Femur (tissue), 1 donor: ENCODE results near the gene ROS1.
"Not testable (repeated sequence)": the region's sequence is repeated elsewhere in the genome, so short reads cannot be mapped to it uniquely, and the experiment has no call there.

Experiments
- DNase-seq: peaks from one replicate; pipeline ENCODE4 v3.0.0-alpha.2; 2017

Gene ROS1

DNA sequence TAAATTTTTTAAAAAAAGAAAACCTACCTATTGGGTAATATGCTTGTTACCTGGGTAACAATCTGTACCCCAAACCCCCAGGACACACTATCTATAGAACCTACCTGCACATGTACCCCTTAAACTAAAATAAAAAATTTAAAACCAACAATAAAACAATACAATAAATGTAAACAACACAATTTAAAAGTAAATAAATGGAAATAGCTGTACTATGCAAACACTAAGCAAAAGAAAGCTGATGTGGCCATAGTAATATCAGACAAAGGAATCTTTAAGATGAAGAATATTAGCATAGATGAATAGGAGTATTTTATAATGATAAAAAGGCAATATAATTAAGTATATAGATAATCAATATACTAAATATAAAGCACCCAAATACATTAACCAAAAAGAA, 50.3 kb downstream of the ROS1 start:
- DNase-seq: no peak

DNA sequence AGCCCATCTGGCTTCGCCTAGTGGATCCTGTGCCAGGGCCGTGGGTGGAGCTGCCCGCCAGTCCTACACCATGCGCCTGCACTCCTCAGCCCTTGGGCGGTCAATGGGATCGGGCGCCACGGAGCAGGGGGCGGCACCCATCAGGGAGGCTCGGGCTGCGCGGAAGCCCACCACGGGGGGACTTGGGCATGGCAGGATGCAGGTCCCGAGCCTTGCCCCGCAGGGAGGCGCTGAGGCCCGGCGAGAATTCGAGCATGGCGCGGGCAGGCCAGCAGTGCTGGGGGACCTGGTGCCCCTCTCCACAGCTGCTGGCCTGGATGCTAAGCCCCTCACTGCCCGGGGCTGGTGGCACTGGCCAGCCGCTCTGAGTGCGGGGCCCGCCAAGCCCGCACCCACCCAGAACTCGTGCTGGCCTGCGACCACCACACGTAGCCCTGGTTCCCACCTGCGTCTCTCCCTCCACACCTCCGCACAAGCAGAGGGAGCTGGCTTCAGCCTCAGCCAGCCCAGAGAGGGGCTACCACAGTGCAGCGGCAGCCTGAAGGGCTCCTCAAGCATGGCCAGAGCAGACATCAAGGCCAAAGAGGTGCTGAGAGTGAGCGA, 52.4 kb downstream of the ROS1 start:
- DNase-seq: no peak

DNA sequence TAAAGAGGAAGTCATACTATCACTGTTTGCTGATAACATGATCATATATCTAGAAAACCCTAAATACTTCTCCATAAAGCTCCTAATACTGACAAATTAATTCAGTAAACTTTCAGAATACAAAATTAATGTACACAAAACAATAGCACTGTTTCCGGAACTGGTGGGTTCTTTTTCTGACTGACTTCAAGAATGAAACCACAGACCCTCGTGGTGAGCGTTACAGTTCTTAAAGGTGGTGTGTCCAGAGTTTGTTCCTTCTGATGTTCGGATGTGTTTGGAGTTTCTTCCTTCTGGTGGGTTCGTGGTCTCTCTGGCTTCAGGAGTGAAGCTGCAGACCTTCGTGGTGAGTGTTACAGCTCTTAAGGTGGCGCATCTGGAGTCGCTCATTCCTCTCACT, 53.5 kb downstream of the ROS1 start:
- not testable (repeated sequence) for DNase-seq

DNA sequence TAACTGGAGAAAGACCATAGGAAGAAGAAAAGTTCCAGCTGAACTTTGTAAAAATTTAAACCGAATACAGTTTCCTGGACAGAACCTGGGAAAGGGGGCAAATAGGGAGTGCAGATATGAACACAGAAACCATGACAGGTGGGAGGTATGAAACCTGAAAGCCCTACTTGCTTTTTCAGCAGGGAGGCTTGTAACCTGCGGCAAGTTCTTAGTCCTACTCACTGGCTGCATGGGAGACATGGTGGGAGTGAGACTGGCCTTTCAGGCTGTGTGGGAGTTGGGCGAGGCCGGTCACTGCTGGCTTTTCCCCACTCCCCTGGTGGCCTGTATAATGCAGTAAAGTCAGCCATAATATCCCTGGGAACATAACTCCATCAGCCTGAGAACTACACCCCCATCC, 54.2 kb downstream of the ROS1 start:
- DNase-seq: no peak

DNA sequence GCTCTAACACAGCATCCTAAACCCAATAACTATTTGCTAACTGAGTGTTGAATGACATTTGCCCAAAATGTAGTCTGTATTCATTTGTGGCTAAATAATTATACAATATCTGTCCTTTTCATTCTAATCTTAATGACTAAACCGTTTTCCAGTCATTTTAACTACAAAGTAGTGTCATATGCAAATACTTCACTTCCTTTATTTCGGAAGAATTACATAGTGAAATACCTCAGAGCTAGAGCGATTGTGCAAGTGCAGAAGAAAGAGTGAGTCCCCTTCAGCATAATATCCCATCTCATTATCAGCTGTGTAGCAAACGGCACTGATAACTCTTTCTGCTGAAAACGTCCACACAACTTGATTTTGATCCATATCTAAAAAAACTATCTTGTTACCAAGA, 66.2 kb downstream of the ROS1 start:
- DNase-seq: no peak

DNA sequence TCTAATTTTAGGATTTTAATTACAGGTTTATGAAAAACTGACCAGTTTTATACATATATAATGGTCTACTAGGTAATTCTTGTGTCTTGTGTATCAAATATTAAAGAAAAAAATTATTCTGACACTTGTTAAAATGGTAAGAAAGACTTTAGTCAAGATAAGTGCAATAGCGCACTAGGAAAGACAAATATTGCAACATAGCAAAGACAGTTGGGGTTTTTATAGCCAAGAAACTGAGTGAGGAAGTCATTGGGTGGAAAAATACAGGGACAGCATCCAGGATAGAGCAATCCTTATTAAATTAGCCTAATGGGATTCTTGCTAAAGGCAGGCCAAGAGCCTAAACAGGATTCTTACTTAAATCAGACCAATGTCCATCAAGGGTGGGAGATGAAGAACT, 71.1 kb downstream of the ROS1 start:
- DNase-seq: no peak

DNA sequence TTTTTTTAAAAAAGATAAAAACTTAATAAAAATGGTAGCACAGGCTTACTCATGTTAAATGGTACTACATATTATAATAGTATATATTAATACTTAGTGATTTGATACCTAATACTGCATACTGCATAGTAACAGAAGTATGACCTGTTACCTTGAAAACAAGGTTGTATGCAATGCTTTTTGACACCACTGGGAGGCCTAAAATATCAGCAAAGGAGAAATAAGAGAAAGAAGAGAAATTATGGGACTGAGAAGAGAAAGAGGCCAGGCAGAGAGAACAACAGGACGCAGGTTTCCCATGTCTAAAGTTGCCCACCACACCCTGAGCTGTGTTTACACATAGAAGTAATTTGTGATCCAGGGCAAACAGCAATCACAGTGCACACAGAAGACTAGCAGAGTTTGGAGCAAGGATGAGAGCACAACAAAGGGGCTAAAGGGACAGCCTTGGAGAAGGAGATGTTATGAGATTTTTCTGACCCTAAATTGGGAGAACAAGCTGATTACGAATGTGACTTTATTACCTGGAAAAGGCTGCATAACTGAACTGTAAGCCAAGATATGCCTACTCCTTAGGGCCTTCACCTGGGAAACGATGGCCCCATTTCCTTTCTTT, 73.2 kb downstream of the ROS1 start:
- DNase-seq: no peak

DNA sequence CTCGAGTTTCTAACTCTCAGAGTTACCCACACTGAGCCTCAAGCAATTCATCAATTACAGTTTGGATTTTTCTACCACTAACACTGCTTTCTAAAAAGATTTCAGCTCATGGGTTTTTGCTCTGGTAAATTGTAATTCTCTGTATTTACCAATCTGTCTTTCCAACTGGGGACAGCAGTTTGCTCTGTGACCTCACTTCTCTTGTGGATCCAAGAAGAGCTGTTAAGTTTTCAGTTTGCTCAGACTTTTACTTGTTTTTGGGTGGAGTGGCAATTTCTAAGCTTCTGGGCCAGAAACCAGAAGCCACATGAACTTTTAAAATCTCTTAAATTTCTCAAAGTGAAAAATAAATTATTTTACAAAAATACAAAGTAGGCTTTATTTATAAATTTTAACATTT, 74.2 kb downstream of the ROS1 start:
- DNase-seq: no peak

DNA sequence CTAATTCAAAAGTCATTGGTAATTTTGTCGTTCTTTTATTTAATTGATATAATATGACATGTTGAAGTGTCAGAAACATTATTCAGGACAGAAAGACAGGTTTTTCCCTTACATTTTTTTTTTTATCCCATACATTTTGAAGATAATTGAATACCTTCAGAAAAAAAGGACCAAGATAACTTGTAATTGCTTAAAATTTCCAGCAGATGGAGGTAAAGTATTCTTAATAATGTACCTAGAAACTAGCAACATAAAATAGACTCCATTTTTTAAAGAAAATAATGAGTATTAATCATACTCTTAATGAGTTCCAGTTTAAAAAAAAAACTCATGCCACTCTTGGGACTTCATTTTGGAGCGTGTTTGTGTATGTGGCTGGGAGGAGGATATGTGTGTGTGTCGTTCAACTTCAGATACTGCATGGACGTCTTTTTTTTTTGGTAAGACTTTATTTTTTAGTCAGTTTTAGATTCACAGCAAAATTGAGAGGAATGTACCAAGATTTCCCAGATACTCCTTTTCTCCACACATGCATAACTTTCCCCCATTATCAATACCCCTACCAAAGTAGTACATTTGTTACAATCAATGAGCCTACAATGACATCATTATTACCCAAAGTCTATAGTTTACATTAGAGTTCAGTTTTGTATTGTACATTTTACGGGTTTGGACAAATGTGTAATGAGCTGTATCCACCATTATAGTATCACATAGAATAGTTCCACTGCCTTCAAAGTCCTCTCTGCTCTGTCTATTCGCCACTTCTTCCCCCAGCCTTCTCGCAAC, 79.4 kb downstream of the ROS1 start:
- DNase-seq: no peak

DNA sequence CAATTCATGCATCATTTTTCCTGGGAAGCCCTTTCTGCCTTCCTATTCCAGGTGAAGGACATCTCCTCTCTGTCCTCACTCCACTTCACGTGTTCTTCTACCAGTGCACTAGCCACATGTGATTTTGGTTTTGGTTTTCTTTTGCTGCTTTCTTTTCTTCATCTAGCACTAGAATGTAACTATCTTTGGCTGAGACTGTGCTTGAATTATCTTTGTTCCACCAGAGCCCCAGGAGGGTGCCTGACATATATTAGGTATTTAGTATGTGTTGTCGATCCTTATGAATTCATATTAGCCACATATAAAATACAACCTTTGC, 80.5 kb downstream of the ROS1 start:
- DNase-seq: no peak

DNA sequence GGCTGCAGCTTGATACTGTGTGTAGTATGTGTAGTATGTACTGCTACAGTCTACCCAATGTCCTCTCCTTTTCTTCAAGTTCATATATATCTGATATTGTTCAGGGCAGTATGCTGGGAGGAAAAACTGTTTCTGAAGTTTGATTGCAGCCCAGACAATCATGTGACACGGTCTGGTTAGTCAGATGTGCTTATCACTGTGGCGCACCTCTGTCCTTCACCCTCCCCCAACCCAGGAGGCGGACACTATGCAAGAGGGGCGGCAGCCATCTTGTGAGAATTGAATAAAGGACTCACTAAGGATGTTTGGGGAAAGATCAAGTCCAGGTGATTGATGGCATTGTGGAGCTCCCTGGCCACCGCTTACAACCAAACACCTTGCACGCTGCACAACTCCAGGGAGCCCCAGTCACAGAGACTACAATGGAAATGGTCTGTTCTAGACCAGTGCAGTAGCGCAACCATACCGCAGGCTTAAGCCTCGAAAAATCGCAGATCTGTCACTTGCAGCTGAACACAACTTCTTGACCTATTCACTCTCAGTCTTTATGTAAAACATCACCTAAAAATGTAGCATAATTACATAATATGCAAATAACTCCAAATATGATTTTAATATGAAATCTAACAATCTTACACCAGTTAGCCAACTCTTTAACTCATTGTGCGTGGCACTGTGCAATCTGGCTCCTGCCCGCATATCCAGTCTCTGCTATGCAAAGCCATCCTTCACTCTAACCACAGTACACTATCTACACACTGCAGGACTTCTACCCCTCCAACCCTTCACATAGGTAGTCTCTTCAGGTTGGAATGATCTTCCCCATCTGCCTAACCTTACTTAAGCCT, 81.1 kb downstream of the ROS1 start:
- DNase-seq: no peak

DNA sequence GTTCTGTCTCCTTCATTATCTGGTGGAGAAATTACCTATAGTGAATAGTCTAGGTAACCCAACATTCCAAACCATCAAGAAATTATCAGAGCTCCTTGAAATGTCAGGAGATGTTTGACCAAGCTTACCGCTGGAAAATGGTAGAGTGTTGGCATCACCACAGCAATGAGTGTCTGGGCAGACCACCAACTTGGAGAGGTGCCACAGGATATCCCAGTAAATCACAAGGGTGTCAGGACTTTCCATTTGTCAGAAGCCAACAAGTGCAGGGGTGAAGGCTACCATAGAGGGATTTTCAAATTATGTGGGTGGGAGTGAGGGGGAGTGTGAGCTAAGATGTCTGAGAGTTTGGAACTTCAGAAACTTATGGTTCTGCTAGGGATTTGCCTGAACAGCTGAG, 87.2 kb downstream of the ROS1 start:
- no peak for DNase-seq

DNA sequence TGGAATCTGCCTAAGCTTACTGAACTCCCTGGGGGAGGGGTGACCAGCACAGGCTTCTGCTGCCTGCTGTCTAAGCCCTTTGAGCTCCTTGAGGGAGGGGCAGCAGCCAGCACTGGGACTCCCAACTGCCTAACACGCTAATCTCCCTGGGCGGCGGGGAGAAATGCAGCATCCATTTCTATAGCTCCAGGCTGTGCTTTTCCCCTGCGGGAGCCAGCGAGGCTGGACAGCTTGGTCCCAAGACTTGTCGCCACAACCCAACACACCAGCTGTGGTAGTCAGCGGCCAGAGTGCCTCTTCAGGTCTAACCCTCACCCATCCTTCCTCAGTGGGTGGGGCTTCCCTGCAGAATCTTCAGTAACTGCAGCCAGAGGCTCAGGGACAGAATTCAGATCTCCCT, 95.8 kb downstream of the ROS1 start:
- no peak for DNase-seq

DNA sequence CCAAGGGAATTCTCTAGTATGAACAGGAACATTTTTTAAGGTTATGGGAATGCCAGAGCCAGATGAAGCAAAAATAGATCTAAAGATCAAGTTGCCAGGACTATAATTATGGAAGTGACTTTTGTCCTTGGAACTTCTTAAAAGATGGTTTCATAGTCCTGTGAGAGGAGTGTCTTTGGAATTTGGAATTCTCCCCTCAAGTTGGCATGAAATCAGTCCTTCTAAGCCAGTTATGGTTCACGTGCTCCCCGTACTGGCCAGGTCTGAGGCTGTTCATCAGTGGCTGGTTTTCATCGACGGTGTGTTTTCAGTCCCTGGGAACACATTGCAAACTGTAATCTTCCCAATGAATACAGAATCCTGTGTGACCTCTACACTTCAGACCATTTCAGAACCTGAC, 97.2 kb downstream of the ROS1 start:
- no peak for DNase-seq

DNA sequence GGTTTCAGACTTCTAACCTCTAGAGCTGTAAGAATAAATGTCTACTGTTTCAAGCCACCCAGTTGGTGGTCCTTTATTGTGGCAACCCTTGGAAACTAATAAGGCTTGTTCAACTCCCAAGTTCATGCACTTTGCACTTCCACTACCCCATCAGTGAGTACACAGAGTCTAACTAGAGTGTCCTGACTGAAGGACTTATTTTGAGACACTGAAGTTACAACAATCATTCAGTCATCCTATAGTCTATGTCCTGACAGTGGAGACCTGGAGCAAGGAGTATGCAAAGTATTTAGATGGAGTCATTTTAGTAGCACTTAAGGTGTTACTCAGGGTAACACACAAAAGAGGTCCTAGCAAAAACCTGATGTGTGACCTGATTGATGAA, 97.7 kb downstream of the ROS1 start:
- no peak for DNase-seq

DNA sequence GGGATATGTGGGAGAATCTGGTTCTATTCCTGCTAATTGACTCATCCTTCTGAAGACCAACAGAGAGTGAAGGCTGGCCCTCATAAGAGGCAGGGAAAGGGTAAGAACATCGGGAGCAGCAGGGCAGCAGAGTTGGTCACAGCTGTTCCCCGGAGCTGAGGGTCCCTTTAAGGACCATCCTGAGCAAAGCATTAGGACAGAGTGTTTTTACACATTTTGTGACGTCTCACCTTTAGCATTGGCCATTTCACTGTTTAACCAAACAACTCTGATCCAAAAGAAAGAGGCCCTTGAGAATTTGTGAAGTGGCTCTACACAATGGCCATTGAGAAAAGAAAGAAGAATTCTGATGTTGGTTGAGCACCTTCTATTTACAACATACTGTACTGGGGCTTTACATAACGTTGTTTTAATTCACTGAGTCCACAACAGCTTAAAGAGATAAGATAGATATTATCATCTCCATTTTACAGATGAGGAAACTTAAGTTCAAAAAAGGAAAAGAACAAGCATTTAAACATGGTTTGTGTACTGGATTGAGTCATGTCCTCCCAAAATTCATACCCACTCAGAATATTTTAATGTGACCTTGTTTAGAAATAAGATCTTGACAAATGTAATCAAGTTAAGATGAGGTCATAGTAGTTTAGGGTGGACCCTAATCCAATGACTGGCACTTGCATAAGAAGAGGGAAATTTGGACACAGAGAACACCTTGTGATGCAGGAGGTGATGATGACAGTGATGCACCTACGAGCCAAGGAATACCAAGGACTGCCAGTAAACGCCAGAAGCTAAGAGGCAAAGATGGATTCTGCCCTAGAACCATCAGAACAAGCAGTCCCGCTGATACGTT, 98.4 kb downstream of the ROS1 start:
- DNase-seq: no peak

DNA sequence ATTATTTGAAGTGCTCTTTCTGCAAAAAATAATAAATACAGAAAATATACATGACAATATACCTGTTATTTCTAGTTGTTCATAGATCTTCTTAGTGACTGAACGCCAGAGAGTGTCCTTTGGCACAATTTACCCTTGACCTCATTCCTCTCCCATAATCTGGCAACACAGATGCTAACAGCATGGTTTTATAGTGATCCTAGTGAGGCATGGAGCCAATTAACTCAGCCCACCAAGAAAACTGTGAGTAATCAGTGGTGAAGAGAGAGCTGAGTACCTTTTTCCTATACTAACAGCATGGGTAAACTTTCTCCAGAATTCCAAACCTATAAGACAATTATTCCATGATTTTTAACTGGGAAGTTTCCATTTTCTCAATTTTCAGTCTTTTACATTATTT, 99.3 kb downstream of the ROS1 start:
- DNase-seq: no peak

DNA sequence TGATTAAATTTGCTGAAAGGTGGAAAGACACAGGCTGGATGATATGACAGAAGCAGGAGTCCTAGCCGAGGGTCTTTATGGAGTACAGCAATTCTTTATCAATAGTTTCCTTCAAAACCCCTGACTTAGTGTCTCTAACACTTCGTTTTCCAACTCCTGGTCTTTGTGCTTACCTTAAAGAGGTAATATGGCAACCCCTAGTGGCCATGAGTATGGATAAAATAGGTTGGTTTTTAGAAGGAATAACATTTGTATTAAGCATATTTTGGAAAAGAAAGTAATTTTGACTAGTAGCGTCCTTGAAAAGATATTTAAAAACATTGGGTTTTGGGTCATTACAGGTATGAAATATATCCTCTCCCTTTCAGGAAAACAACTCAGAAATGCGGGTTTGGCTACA, 108.5 kb downstream of the ROS1 start:
- DNase-seq: no peak

DNA sequence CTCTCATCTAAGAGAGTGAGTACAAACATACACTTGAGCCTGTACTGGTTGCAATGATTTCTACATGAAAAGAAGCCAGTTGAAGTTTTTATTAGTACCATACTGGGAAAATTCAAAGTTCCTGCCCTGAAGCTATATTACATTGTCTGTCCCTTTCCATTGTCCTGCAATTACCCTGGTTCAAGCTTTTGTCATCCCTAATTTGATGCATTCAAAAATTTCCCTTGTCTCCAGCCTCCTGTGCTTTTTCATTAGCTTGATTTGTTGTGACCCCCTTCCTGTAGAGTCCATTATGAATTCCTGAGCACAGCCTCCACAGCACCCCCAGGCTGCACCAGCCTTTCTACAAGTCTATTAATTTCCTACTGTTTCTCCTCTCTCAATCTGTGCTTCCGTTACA, 114.0 kb downstream of the ROS1 start:
- no peak for DNase-seq

DNA sequence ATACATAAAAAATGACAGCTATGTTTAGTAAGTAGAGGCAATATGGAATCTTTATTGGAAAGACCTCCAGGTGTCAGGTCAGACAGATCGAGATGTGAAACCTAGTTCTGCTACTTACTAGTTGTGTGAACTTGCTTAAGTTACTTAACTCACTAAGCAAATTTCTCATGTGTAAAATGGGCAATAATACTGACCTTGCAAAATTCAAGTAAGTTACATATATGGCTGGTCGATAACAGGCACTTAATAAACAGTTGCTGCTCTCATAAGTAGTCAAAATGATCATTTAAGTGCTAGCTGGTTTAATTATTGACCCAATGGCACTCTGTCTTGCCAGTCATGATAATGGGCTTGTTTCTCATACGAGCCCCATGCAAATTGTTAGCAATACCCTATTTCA, 114.4 kb downstream of the ROS1 start:
- no peak for DNase-seq

DNA sequence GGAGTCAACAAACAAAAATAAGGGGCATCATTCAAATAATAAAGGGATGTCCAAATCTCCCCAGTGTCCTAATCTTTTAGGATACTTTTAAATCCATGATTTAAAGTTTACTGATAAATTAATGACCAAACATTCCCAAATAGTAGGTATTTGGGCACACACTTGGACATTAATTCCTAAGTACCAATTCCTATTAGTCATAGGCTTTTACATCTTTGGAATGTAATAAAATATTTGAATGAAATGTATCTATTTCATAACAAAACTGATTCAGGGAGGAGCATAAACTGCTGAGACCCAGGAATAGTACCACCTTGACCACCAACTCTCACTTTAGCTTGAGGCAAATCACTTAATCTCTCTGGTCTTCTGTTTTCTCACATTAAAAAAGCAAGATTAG, 116.1 kb downstream of the ROS1 start:
- DNase-seq: no peak

DNA sequence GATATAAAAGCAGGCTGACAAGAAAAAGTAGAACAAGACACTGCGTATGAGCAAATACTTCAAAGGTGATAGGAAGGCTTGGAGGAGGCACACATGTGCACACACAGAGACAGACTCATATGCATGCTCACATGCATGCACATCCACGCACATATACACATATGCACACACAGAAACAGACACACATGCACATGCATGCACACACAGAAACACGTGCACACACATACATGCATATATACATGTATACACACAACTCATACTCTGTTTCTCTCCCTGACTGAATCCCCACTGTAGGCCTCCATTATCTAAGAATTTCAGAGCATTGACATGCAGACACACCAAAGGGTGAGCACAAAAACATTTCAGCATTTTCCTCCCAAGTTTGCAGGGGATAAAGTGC, 116.7 kb downstream of the ROS1 start:
- DNase-seq: no peak

DNA sequence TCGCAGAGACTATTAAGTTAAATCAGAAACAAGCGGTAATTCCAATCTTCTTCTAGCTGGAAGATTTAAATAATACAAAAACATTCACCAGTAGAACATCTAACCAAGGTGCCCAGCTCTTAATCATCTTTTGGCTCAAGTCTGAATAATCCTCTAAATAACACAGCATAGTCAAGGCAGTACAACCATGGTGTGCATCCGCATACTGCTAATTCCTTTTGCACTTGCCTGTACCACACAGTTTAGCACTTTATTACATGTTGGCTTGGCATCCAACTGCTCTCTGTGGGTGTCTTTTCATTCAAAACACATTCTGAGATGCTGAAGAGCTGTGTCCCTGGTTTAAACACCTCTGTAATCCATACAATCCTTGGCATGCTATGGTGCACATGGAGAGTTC, 118.1 kb downstream of the ROS1 start:
- DNase-seq: no peak
